OCI-LY7 (cell line): ENCODE results near the gene FANCD2. TPM values are rescaled to one million over a fixed set of nuclear protein-coding genes. Genes with fewer than 3 reads are reported as not detected.

ENCODE experiments used
- Bru-seq: library from RNA; stranded (reverse); fragments of 400-500 nt; gene quantifications from one replicate; lab custom pipeline; 2021; lab: Mats Ljungman, UMichigan
- BruChase-seq, 2 experiments: library from RNA; stranded (reverse); fragments of 400-500 nt; gene quantifications; one replicate each; lab custom pipeline; 2021; lab: Mats Ljungman, UMichigan
- BruUV-seq: library from RNA; stranded (reverse); fragments of 400-500 nt; replicated peaks from 2 replicates; lab custom pipeline; 2021; lab: Mats Ljungman, UMichigan
- CTCF ChIA-PET: fragments of 300-600 bp; sonication (Branson Sonifier 250); formaldehyde crosslinking; loops from one replicate; lab custom pipeline; 2022; ENCODE audit warnings: antibody characterized with exemption; ENCODE audit not compliant: unreplicated experiment; lab: Charles Lee
- POLR2A ChIA-PET: fragments of 300-600 bp; sonication (Branson Sonifier 250); formaldehyde crosslinking; loops from one replicate; lab custom pipeline; 2022; ENCODE audit warnings: antibody characterized with exemption; lab: Charles Lee
- DNase-seq: peaks from one replicate; pipeline ENCODE4 v3.0.0-alpha.2; 2015; ENCODE audit warnings: low spot score
- H2AFZ ChIP-seq: fragments of 200-600 bp; sonication (generic), shearing (Covaris generic); 2 replicates; pipeline ENCODE4 v1.6.1; 2014; ENCODE audit warnings: mild to moderate bottlenecking, antibody characterized with exemption, low read length, moderate library complexity
- H3K27ac ChIP-seq: fragments of 200-600 bp; sonication (generic); 2 replicates; pipeline ENCODE4 v1.5.1; 2014; ENCODE audit warnings: mixed run types, low read depth, mild to moderate bottlenecking, moderate library complexity, low read length, inconsistent platforms; ENCODE audit not compliant: poor library complexity, severe bottlenecking
- H3K36me3 ChIP-seq: fragments of 200-600 bp; sonication (generic); 2 replicates; pipeline ENCODE4 v1.6.1; 2014; ENCODE audit warnings: mild to moderate bottlenecking, antibody characterized with exemption, low read length, moderate library complexity, mixed read lengths; ENCODE audit not compliant: insufficient read depth
- H3K4me1 ChIP-seq: fragments of 200-600 bp; sonication (generic); 2 replicates; pipeline ENCODE4 v1.5.1; 2014; ENCODE audit warnings: mild to moderate bottlenecking, low read length; ENCODE audit not compliant: insufficient read depth, poor library complexity, severe bottlenecking
- H3K4me2 ChIP-seq: fragments of 200-600 bp; sonication (generic); 2 replicates; pipeline ENCODE4 v1.6.1; 2014; ENCODE audit warnings: mild to moderate bottlenecking, low read length
- H3K4me3 ChIP-seq: fragments of 200-600 bp; sonication (generic); 2 replicates; pipeline ENCODE4 v1.5.1; 2014; ENCODE audit warnings: mild to moderate bottlenecking, low read depth, low read length; ENCODE audit not compliant: poor library complexity, severe bottlenecking
- H3K79me2 ChIP-seq: fragments of 200-600 bp; sonication (generic); 2 replicates; pipeline ENCODE4 v1.6.1; 2016; ENCODE audit warnings: low read depth, mild to moderate bottlenecking, low read length, moderate library complexity, mixed read lengths; ENCODE audit not compliant: insufficient read depth
- H3K9me2 ChIP-seq: fragments of 200-600 bp; sonication (generic); 2 replicates; pipeline ENCODE4 v1.6.1; 2016; ENCODE audit warnings: mild to moderate bottlenecking, low read length, mixed read lengths; ENCODE audit not compliant: insufficient read depth
- H3K9me3 ChIP-seq: fragments of 200-600 bp; sonication (generic); 2 replicates; pipeline ENCODE4 v1.6.1; 2014; ENCODE audit warnings: mild to moderate bottlenecking, mixed run types, low read length, mixed read lengths
- H4K20me1 ChIP-seq: fragments of 200-600 bp; sonication (generic); 2 replicates; pipeline ENCODE4 v1.6.1; 2014; ENCODE audit warnings: mild to moderate bottlenecking, antibody characterized with exemption, low read length, moderate library complexity, mixed read lengths; ENCODE audit not compliant: insufficient read depth
- EZH2phosphoT487 ChIP-seq: fragments of 200-600 bp; sonication (generic); IDR thresholded peaks from 2 replicates; pipeline ENCODE4 v1.6.1; 2018; ENCODE audit warnings: low read depth, borderline replicate concordance, mild to moderate bottlenecking, mixed run types, antibody characterized with exemption, low read length, moderate library complexity, mixed read lengths
- intact Hi-C: fragments of 100-400 bp; cut with micrococcal nuclease; formaldehyde crosslinking; loops from one replicate; pipeline ENCODE4 v1.10.0; 2022; ENCODE audit not compliant: unreplicated experiment
- long read RNA-seq: library from polyadenylated mRNA; stranded (forward); transcript quantifications from one replicate; pipeline ENCODE4 v2.0.0, GENCODE V29; 2022
- total RNA-seq, 2 experiments: library from RNA; depleted of rRNA in 1 of 2; stranded (reverse); fragments of >200 nt in 1 of 2; shearing (Covaris generic) in 1 of 2; gene quantifications; 2 replicates each; pipeline ENCODE4 v1.2.3, GENCODE V29; 2014 to 2022
- TF ChIP-seq, protein P1 (sequence below): fragments of 200-600 bp; sonication (generic); conservative IDR thresholded peaks from 2 replicates; pipeline ENCODE4 v1.5.1; 2014; ENCODE audit warnings: mild to moderate bottlenecking, antibody characterized with exemption, low read length, moderate library complexity, mixed read lengths

Gene FANCD2
- 112 and 116 TPM in 2 replicates for total RNA-seq (2014; rRNA removed; shearing (Covaris generic))
- total RNA-seq (2022): 130 and 134 TPM in 2 replicates
- Bru-seq, nascent RNA: percentile 84 among the genes with signal in this experiment
- percentile 92 among the genes with signal in this experiment for BruChase-seq, experiment 1, labeled RNA remaining after a 6-hour chase
- percentile 88 among the genes with signal in this experiment for BruChase-seq, experiment 2, labeled RNA remaining after a 2-hour chase
- long read RNA-seq, full-length matches to known transcripts: 17 of 72 reads
- long read RNA-seq, partial matches to known transcripts: 16 of 72 reads
- long read RNA-seq, other reads (novel, unspliced or antisense): 39 of 72 reads

GRCh38 chr3:10026084-10026890, at the start of gene FANCD2:
TSS of gene FANCD2 (plus strand) at chr3:10026437. CDS start at chr3:10028658, 2,221 bp downstream.
- peak; percentile 90 for DNase-seq
- H3K36me3 ChIP-seq: peaks cover 56% of the 10 kb centered on the region
- H2AFZ ChIP-seq: peak within 1 kb of the TSS; percentile 72
- H3K79me2 ChIP-seq: peaks cover 58% of the 10 kb centered on the region
- TF ChIP-seq, protein P1, sequence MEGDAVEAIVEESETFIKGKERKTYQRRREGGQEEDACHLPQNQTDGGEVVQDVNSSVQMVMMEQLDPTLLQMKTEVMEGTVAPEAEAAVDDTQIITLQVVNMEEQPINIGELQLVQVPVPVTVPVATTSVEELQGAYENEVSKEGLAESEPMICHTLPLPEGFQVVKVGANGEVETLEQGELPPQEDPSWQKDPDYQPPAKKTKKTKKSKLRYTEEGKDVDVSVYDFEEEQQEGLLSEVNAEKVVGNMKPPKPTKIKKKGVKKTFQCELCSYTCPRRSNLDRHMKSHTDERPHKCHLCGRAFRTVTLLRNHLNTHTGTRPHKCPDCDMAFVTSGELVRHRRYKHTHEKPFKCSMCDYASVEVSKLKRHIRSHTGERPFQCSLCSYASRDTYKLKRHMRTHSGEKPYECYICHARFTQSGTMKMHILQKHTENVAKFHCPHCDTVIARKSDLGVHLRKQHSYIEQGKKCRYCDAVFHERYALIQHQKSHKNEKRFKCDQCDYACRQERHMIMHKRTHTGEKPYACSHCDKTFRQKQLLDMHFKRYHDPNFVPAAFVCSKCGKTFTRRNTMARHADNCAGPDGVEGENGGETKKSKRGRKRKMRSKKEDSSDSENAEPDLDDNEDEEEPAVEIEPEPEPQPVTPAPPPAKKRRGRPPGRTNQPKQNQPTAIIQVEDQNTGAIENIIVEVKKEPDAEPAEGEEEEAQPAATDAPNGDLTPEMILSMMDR: no peak
- TF ChIP-seq EZH2phosphoT487: no peak
- H3K4me3 ChIP-seq: peak within 1 kb of the TSS; percentile 98
- peaks cover 22% of the 10 kb centered on the region for H3K4me1 ChIP-seq
- ChIA-PET CTCF (no interaction called here), POLR2A (interaction anchor here (0.6 to 1.2 kb wide), 4 partner anchors 11 to 192 kb away, joined by 3 to 6 read pairs (median 4); no protein-coding TSS in a partner anchor)
- BruUV-seq: TSS peak; percentile 90
- H3K9me2 ChIP-seq: no peaks in the 10 kb centered on the region
- peak within 1 kb of the TSS; percentile 82 for H3K27ac ChIP-seq
- H3K4me2 ChIP-seq: peak within 1 kb of the TSS; percentile 98
- H3K9me3 ChIP-seq: no peaks in the 10 kb centered on the region
- no peaks in the 10 kb centered on the region for H4K20me1 ChIP-seq
- intact Hi-C loops: loop anchor here (1.0 to 10.0 kb wide), 4 partner anchors 40 to 223 kb away; partner anchors contain the start of genes CRELD1, EMC3 and TATDN2

GRCh38 chr3:9976721-9977709, 49.2 kb upstream of the FANCD2 start:
- H3K27ac ChIP-seq: no peak overlapping the region
- no peak overlapping the region for H3K4me3 ChIP-seq
- H4K20me1 ChIP-seq: no peaks in the 10 kb centered on the region
- no peaks in the 10 kb centered on the region for H3K9me2 ChIP-seq
- ChIA-PET POLR2A (no interaction called here), CTCF (no interaction called here)
- intact Hi-C loops: no loop called here
- no peak overlapping the region for H3K4me2 ChIP-seq
- H3K36me3 ChIP-seq: peaks cover 79% of the 10 kb centered on the region
- no TSS peak for BruUV-seq
- H3K9me3 ChIP-seq: no peaks in the 10 kb centered on the region
- no peak overlapping the region for H2AFZ ChIP-seq
- no peak for TF ChIP-seq EZH2phosphoT487
- TF ChIP-seq, protein P1: no peak
- H3K79me2 ChIP-seq: peaks cover 12% of the 10 kb centered on the region; the same call in 1 of the 2 replicates
- no peak for DNase-seq
- H3K4me1 ChIP-seq: no peaks in the 10 kb centered on the region
